Anterior cingulate cortex (tissue), 58 donors: ENCODE results near the gene RANGAP1.

Experiments used
- DNase-seq, 58 donors: peaks; one replicate each; lab custom pipeline; 2025; lab: John Stamatoyannopoulos, UW

The RANGAP1 gene

DNA sequence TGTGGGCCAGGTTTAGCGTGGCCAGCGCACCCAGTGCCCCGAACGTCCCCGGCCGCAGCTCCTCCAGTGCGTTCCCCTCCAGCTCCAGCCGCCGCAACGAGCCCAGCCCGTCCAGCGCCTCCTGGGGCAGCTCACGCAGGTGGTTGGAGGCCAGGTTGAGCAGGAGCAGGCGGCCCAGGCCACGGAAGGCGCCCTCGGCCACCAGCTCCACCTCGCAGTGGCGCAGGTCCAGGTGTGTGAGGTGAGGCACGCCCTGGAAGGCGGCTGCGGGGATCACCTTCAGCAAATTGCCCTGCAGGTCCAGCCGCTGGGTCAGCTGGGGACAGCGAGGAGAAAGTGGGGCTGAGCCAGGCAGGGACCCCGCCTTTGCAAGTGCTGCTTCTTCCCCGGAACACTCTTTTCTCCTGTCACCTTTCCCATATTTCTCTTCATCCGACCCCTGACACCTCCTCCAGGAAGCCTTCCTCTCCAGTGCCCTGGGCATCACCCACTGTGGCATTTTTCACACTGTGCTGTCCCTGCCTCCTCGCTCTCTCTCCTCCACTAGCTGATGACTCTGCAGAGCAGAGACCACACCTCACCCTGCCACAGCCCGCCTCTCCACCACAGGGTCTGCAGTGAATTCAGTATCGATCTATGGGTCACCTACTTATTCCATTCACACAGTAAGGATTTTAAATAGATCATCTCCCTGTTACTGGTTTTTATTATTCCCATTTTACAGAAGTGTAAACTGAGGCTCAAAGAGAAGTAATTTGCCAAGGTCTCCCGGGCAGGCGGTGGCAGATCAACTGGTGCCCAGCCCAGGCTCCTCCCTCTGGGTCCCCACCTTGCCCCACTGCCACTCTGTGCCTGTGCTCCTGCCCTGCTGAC lies 47.2 kb downstream of the RANGAP1 start:
- no peak for DNase-seq

DNA sequence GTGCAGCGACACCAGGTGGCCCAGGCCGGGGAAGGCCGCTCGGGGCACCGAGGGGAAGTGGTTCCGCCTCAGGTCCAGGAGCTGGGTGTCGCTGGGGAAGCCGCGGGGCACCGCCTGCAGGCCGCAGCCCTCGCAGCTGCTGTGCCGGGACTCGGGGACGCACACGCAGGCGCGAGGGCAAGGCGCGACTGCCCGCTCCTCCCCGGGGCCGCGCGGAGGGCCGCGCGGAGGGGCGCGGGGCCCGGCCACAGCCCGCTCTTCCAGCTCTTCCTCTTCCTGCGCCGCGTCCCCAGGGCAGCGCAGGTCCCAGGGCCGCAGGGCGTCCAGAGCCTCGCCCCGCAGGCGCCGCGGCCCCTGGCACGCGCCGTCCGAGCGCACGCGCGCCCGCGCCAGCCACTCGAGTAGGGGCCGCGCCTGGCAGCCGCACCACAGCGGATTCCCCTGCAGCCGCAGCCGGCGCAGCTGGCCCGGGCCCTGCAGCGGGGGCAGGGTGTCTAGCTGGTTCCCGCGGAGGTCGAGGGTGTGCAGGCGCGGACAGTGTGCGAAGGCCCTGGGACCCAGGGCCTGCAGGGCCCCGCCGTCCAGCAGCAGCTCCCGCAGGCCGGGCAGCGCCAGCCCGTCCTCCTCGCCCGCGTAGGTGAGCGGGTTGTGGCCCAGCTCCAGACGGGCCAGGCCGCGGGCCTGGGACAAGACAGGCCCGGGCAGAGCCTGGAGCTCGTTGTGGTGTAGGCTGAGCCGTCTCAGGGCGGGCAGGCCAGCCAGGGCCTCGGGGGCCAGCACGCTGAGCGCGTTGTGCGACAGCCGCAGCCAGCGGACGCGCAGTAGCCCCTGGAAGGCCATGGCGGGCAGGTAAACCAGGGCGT lies 48.0 kb downstream of the RANGAP1 start:
- DNase-seq: peak in 29 of 58 donors; percentile 10 to 59 (median 38)

DNA sequence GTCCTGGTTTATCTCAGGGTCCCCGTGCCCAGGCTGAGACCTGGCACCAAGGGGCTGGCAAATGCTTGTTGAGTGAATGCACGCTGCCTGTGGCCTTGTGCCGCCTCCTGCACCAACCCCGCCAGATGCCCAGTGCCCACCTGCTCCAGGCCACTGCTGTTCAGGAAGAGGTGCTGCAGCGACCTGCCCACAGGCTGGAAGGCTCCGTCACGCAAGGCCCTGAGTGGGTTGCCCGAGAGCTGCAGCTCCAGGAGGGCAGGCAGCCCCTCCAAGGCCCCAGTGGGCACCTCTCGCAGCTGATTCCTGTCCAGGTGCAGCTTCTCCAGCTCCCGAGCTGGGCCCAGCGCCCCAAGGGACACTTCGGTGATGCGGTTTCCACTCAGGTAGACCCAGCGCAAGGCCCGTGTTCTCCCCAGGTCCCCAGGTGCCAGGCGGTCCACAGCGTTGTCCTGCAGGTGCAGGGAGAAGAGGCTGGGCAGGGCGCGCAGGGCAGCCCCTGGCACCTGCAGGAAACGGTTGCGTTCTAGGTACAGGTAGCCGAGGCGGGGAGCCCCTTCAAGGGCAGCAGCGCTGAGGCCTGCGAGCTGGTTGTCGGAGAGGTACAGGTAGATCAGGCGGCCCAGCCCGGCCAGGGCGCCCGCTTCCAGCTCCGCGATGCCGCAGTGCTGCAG lies 48.8 kb downstream of the RANGAP1 start:
- DNase-seq: no peak

DNA sequence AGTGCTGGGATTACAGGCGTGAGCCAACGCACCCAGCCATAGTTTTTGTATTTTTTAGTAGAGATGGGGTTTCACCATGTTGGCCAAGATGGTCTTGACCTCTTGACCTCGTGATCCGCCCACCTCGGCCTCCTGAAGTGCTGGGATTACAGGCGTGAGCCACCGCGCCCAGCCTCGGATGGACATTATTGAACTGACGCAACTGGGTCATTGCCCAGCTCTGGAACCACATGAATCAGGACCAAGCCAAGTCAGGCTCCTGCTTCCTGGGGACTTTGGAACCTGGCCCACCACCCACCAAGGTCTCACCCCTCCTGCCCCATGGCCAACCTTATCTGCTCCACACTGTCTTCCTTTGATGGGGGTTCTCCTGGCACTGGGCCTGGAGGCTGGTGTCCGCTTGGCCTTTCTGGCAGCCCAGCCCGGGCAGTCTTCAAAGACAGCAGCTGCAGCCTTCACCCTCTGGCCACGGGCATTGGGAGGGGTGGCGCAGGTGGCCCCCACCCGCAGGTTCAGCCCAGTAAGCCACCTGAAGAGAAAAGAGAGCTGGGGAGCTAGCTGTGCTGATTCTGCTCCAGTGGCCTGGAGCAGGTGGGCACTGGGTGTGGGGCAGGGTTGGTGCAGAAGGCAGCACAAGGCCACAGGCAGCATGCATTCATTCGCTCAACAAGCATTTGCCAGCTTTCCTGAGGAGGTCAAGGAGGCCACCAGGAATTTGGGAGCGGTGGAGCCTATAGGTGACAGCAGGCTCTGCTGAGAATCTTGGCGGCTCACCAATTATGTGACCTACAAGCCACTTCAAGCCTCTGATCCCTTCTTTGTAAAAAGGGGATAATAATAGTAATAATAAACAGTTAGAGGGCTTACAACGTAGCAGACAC lies 50.9 kb downstream of the RANGAP1 start:
- DNase-seq: peak in 3 of 58 donors; percentile 16 to 43 (median 25)

DNA sequence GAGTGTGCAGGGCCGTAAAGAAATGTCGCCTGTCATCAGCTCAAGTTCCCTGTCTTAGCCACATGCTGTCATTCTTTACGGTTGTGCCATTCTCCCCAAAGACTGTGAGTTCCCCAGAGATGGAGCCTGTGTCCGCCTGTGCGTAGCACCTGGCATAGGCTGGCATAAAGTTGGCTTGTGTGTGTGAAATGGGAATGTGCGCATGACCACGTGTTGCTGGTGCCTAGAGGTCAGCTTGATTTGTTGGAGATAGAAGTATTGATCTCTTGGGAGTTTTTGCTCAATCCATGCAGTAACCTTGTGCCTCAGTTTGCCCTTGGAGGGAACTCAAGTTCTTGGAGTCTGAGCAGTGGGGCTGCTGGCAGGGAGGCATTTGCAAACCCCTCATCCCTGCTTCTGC lies 54.6 kb downstream of the RANGAP1 start:
- no peak for DNase-seq

DNA sequence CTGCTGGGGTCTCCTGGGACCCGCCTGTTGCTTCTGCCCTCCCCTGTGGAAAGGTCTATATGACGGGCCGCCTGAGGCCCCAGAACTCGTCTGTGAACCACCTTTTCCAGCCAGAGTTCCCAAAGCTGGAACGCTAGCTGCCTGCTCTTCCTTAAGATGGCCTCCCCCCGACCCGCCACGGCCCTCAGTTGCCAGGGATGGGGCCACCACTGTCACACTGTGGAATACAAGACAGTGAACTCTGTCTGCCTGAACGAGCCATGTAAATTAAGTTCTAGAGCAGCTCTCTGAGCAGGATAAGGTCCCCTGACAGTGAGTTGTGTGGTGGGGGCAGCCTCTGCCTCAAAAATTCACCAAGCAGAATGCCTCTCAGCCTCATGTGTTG lies 55.6 kb downstream of the RANGAP1 start:
- DNase-seq: no peak

DNA sequence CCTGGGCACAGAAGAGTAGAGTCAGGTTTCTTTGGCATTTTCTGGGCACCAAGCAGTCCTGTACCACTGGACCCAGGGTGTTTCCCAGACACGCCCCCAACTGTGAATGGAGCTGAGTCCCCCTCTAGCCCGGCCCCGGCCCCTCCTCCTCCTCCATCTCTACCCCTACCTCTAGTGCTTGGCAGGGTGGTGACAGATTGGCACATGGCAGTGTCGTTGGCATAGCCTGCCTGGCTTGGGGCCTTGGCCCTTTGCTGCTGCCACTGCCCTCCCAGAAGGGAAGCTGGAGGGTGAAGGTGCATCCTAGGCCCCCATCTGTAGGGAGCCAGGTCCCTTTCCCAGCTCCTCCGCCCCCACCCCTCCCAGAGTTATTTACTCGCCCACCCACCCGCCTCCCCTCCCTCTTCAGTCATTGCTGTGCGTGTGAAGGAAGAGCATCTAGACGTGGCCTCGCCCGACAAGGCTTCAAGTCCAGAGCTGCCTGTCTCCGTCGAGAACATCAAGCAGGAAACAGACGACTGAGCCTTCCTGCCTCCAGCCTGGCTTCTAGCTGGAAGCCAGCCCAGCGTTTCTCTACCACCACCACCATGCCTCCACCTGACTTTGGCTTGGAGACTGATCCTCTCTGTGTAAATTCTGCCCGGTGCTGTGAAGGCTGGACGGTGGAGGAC lies 56.1 kb downstream of the RANGAP1 start:
- peak in 4 of 58 donors; percentile 9 to 43 (median 18) for DNase-seq

DNA sequence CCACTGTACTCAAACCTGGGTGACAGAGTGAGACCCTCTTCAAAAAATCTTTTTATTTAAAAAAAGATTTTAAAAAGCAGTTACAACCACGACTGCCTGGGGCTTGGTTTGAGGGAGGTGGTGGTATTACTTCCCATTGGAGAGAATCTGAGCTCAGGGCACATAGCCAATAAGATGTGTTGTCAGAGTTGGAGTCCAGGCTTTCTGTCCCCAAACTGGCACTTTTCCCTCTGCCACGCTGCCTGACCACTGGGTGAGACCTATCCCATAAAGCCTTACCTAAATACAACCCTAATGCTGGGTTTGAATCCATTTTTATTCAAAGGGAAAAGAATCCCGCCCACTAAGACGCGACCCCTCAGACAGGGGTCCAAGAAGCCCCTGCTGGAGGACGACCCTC lies 56.8 kb downstream of the RANGAP1 start:
- no peak for DNase-seq

DNA sequence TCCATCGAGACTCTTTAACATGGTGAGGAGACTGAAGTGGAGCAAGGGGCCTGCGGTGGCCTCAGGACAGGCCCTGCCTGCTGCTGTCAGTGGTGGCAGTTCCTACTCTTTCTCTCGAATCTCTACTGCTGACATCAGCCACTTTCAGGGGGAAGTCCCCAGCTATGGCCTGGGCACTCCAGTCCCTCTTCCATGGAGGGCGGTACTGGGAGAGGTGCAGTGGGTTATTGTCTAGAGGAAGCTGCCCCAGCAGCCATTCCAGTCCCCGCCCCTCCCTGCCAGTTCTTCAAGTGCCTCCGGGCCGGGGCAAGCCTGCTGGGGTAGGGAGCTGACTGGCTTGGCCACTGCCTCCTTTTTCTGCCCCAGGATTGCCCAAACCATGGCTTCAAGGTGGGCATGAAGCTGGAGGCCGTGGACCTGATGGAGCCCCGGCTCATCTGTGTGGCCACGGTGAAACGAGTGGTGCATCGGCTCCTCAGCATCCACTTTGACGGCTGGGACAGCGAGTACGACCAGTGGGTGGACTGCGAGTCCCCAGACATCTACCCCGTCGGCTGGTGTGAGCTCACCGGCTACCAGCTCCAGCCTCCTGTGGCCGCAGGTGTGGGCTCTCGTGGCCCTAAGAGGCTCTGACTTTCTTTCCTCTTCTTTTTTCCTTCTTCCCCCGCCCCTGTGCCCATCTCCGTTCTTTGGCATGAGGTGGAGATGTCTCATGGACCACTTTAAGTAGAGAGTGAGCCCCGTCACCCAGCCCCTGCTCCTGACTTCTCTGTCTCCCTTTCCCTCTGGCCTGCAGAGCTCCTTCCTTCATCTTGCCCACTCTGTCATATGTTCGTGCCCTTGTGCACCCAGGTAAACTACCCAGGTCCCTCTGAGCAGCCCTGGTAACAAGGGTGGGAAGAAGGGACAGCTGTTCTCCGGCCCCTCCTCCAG lies 59.0 kb downstream of the RANGAP1 start:
- peak in 7 of 58 donors; percentile 8 to 32 (median 27) for DNase-seq

DNA sequence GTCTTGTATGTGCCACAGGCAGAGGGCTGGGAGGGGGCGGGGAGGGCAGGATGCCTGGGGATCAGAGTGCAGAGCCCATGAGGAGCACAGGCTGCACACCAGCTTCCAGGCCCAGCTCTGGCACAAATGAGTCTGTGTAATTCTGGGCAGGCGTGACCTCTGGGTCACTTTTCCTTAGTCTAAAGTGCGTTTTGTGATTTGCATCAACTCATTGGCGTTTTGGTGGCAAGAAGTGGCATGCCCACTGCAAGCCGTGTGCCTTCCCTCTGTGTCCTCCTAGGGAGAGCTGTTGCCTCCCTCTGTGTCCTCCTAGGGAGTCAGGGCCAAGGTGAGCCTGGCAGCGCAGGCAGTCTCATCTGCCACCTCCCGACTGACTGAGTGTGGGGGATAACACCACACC lies 62.5 kb downstream of the RANGAP1 start:
- DNase-seq: no peak

DNA sequence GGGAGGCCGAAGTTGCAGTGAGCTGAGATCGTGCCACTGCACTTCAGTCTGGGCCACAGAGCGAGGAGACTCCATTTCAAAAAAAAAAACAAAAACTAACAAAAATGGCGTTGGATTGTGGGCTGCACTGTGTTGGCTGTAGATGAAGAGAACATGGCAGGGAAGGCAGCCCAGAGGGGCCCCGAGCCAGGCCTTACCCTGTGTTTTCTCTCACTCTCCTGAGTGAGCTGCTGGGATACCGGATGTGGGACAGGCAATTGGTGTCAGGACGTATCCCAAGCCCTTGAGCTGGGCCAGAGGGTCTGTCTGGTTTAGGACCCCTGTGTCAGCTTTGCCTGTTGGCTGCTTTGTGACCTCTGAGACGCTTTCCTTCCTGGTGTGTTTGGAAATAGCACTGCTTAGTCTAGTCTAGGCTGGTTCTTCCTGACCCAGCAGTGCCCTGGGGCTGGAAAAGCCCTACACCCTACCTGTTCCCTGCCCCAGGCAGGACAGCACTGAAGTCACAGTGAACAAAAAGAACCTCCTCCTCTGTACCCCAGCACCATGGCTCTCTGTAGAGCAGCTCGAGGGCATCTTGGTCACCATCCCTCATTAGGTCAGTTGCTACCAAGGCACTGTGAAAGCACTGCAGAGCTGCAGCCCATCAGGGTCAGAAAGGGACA lies 63.0 kb downstream of the RANGAP1 start:
- peak in 7 of 58 donors; percentile 10 to 67 (median 32) for DNase-seq

DNA sequence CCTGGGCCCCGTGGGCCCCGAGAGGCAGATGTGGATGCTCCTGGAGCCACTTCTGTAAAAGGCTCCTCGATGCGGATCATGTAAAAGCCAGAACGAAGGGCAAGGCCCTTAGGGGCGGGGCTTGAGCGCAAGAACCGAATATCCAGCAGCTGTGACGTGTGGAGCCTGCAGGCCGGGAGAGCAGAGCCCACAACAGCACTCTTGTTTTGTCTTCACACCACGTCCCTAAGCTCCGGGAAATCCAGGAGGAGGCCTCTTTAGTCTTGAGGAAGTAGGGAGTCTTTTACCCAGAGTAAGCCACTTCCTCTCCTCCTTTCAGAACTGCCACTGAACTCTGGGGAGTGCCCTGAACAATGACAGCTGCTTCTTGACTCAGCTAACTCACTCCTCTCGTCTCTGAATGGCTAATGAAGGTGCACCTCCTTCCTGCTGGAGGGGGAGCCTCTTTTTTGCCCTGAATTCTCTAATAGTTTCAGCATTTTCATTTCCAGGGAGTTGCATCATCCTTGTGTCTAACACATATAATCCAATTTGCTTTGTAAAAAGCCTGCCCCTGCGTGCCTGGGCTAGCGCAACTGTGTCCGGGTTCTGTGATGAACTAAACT lies 68.3 kb downstream of the RANGAP1 start:
- peak in 25 of 58 donors; percentile 18 to 76 (median 42) for DNase-seq

DNA sequence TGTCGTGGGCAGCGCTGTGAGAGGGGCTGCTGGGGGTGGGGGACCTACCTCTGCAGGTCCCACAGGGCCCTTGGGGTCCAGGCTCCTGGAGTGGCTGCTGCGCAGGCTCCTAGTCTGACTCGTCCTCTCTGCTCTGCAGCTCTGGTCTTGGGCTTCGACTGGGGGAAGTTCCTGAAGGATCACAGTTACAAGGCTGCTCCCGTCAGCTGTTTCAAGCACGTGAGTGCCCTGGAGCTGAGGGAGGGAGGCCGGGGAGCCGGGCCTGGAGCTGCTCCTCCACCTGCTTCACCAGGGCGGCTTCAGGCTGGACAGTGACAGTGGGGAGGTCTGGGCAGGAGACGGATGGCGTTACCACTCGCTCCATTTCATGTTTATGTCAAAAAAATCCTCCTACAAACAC lies 69.0 kb downstream of the RANGAP1 start:
- DNase-seq: peak in 4 of 58 donors; percentile 19 to 33 (median 28)

DNA sequence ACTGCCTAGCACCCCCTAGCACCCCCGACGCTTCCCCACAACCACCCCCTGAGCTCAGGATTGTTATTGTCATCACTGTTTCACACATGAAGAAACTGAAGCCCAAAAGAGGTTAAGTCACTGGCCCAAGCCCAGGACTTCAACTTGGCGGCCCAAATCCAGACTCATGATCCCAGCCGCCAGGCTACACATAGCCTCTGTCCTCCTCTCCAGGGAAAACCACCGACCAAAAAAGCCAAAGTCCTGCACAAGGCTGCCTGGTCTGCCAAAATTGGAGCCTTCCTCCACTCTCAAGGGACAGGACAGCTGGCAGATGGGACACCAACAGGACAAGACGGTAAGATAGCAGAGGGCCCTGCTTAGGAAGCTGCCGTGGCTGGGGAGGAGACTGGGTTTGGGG lies 70.1 kb downstream of the RANGAP1 start:
- DNase-seq: no peak

DNA sequence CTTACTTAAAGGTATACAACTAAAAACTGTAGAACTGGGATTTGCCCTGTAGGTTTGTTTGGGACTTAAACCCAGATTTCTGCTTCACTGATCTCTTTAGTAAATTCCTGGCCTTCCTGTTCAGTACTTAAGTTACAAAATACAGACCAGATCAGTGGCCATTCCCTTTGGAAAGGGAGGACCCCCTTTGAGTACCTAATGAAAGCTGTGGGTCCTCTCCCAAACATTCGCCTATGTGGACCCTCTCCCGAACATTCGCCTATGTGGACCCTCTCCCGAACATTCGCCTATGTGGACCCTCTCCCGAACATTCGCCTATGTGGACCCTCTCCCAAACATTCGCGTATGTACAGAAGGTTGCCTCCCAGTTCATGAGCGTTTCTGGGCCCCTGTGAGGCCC lies 70.6 kb downstream of the RANGAP1 start:
- no peak for DNase-seq

DNA sequence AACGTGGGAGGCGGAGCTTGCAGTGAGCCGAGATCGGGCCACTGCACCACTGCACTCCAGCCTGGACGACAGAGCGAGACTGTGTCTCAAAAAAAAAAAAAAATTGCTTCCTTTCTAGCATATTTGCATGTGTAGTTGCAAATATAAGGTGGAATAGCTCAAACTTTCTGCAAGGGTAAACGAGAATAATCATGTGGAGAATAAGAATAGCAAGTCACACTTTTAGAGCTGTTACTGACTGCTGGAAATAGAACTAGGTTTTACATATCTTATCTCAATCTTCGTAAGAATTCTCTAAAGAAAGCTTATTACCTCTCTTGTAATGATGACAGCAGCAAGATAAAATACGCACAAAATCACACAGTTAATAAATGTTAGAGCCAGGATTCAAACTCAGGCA lies 79.3 kb downstream of the RANGAP1 start:
- no peak for DNase-seq
